GM19099 (cell line): ENCODE measurements around the gene SOX18.

Source experiments
- POLR2A ChIP-seq: IDR thresholded peaks from 3 replicates; pipeline ENCODE4 v1.6.1; 2011; ENCODE audit warnings: low read depth; ENCODE audit not compliant: insufficient read length; ENCODE audit errors: extremely low read depth

The SOX18 gene

GRCh38 chr20:64065062-64065973 is 15.9 kb upstream of the SOX18 start:
- no peak for TF ChIP-seq POLR2A

GRCh38 chr20:64064145-64064698 is 14.8 kb upstream of the SOX18 start:
- TF ChIP-seq POLR2A: no peak

GRCh38 chr20:64063389-64064144 is 14.1 kb upstream of the SOX18 start:
- TF ChIP-seq POLR2A: no peak

- peak; percentile 68 for TF ChIP-seq POLR2A
Measured at GRCh38 chr20:64062596-64063388, 13.4 kb upstream of the SOX18 start, which contains the start of gene TCEA2. TCEA2 (plus strand) TSS chr20:64063198; CDS start chr20:64063313, 115 bp downstream.

GRCh38 chr20:64062276-64062595 is 12.8 kb upstream of the SOX18 start:
- no peak for TF ChIP-seq POLR2A

- no peak for TF ChIP-seq POLR2A
Measured at GRCh38 chr20:64058536-64058935, 9.1 kb upstream of the SOX18 start.

GRCh38 chr20:64057628-64058498 is 8.4 kb upstream of the SOX18 start:
- TF ChIP-seq POLR2A: no peak

GRCh38 chr20:64056889-64057627 is 7.6 kb upstream of the SOX18 start:
- peak; percentile 40 for TF ChIP-seq POLR2A

GRCh38 chr20:64056639-64056888 is 7.1 kb upstream of the SOX18 start:
- no peak for TF ChIP-seq POLR2A

GRCh38 chr20:64055893-64056638 is 6.6 kb upstream of the SOX18 start:
- no peak for TF ChIP-seq POLR2A

GRCh38 chr20:64055396-64055892 is 6.0 kb upstream of the SOX18 start:
- no peak for TF ChIP-seq POLR2A

GRCh38 chr20:64053841-64054661 is 4.6 kb upstream of the SOX18 start:
- no peak for TF ChIP-seq POLR2A
